Activated CD4-positive, alpha-beta memory T cell treated with anti-CD3 and anti-CD28 coated beads, Interleukin-2, amount 10 ng/mL, durations not matched to agents 7 days and 5 days (primary cell): ENCODE data around the gene FDXR. TPM values are rescaled to one million over a fixed set of nuclear protein-coding genes. Genes with fewer than 3 reads are reported as not detected.
A peak's percentile ranks its signal among the peaks of the same experiment; 100 is the strongest.

Source experiments
- CTCF ChIA-PET: fragments of 350-600 bp; sonication (Branson Sonifier 250); formaldehyde crosslinking; loops from one replicate; lab custom pipeline; 2021; ENCODE audit warnings: antibody characterized with exemption, inconsistent platforms; lab: Charles Lee
- POLR2A ChIA-PET: fragments of 350-600 bp; sonication (Branson Sonifier 250); formaldehyde crosslinking; loops from one replicate; lab custom pipeline; 2021; ENCODE audit warnings: antibody characterized with exemption; lab: Charles Lee
- DNase-seq: peaks from one replicate; pipeline ENCODE4 v3.0.0-alpha.2; 2020
- H3K27ac Mint-ChIP-seq: one replicate; pipeline ENCODE4 v1.8.0; 2021; ENCODE audit warnings: mild to moderate bottlenecking, mixed read lengths
- H3K27me3 Mint-ChIP-seq: one replicate; pipeline ENCODE4 v1.8.0; 2021; ENCODE audit warnings: mixed read lengths
- H3K36me3 Mint-ChIP-seq: one replicate; pipeline ENCODE4 v1.8.0; 2021; ENCODE audit warnings: low read depth, mixed read lengths
- H3K4me1 Mint-ChIP-seq: one replicate; pipeline ENCODE4 v1.8.0; 2021; ENCODE audit warnings: mixed read lengths
- H3K4me3 Mint-ChIP-seq: one replicate; pipeline ENCODE4 v1.8.0; 2021; ENCODE audit warnings: mild to moderate bottlenecking, mixed read lengths
- H3K9me3 Mint-ChIP-seq: one replicate; pipeline ENCODE4 v1.8.0; 2021; ENCODE audit warnings: mixed read lengths
- total RNA-seq, 2 experiments: library from RNA; stranded (reverse); gene quantifications; one replicate each; pipeline ENCODE4 v1.2.3, GENCODE V29; 2021

FDXR gene
- total RNA-seq, 2 experiments from 2014 or later = 22.9 to 24.0 TPM

DNA sequence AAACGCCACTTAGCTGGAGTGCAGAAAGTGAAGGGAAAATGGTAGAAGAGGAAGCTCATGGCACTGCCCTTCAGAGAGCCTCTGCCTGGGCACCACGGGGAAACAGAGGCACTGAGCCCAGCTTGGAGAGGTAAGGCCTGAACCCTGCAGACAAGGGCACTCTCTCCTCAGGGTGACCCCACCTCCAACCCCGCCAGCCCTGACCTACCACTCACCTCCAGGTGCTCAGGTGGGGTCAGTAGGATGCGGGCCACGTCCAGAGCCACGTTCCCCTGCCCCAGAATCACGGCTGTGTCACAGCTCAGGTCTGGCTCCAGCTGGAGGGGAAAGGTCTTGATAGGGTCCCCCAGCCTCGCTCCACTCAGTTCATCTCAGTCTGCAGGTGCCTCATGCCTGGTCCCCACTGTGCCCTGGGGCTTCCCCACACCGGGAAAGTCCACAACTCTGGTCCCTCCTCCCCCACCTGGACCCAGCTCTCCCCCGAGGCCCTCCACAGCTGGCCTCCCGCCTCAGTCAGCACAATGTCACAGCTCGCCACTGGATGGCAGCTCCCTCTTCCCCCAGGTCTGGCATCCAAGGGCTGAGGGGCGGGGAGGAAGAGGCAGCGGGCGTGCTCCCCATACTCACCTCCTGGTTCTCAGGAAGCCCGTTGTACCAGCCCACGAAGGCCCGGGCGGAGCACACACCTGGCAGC lies 7.1 kb downstream of the FDXR start:
- POLR2A ChIA-PET = interaction anchor here (1.8 to 2.7 kb wide), 2 partner anchors 7 to 75 kb away, joined by 7 to 15 read pairs; partner anchors contain the start of gene FDXR

DNA sequence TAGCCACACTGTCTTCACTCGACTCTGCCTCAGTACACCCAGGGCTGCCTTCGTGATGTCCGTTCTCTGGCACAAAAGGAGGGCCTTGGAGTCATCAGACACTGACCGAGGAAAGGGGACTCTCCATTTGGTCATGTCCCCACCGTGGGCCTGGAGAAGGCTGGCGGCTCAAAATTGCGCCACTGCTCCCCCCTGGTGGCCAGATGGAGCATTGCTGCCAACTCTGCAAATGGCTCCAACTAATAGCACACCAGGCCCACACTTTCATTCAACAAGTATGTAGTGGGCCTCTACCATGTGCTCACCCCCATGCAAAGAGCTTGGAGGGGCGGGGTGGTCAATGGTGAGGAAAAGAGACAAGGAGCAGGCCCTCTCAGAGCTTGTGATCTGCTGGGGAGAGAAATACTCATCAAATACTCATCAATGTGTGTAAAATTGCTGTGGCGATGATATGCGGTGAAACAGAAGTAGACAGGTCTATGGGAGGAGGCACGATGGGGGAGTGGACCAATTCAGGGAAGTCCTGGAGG lies 7.9 kb downstream of the FDXR start:
- H3K4me1 Mint-ChIP-seq = peaks cover 26% of the 10 kb centered on the region
- H3K36me3 Mint-ChIP-seq = peaks cover 10% of the 10 kb centered on the region
- peak; percentile 77 for DNase-seq
- CTCF ChIA-PET = interaction anchor here (0.6 to 8.1 kb wide), 14 partner anchors 8 to 208 kb away, joined by 3 to 56 read pairs (median 4); partner anchors contain the start of genes FDXR and NAT9
- no peak overlapping the region for H3K4me3 Mint-ChIP-seq
- peaks cover 19% of the 10 kb centered on the region for H3K27me3 Mint-ChIP-seq
- POLR2A ChIA-PET = interaction anchor here (1.8 to 2.7 kb wide), 2 partner anchors 8 to 74 kb away, joined by 7 to 15 read pairs; partner anchors contain the start of gene FDXR
- H3K27ac Mint-ChIP-seq = no peak overlapping the region
- no peaks in the 10 kb centered on the region for H3K9me3 Mint-ChIP-seq

More for the DNA sequence above, 7.1 kb downstream of the FDXR start:
- no peak overlapping the region for H3K27ac Mint-ChIP-seq
- H3K4me1 Mint-ChIP-seq = peaks cover 23% of the 10 kb centered on the region
- H3K9me3 Mint-ChIP-seq = no peaks in the 10 kb centered on the region
- no peak for DNase-seq
- H3K27me3 Mint-ChIP-seq = peaks cover 13% of the 10 kb centered on the region
- peaks cover 10% of the 10 kb centered on the region for H3K36me3 Mint-ChIP-seq
- CTCF ChIA-PET = interaction anchor here (0.6 to 8.1 kb wide), 14 partner anchors 9 to 209 kb away, joined by 3 to 56 read pairs (median 4); partner anchors contain the start of genes FDXR and NAT9
- H3K4me3 Mint-ChIP-seq = no peak overlapping the region

DNA sequence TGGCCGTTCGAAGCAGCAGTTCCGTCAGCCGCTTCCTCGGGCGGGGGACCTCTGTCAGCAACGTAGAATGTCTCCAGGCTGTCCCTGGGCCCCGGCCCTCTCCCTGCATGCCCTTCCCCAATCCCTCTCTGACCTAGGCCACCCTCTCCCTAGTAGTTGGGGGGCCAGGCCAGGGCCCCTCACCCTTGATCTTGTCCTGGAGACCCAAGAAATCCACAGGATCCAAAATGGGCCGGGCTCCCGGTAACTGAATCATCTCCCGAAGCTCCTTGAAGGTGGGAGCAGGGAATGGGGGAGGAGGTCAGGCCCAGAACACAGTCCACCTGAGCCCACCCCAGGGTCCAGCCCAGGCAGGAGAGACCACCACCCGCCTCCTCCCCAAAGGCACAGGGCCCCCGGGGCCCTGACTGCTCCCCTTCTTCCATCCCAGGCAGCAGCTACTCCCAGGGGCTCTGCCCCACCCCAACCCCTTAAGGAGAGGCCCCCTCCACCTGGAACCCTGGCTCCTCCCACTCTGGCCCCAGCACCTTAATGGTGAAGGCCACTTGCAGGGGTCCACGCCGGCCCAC lies 8.4 kb downstream of the FDXR start:
- CTCF ChIA-PET = interaction anchor here (0.5 to 8.1 kb wide), 11 partner anchors 10 to 207 kb away, joined by 3 to 56 read pairs (median 3); partner anchors contain the start of genes FDXR and NAT9
- H3K4me3 Mint-ChIP-seq = no peak overlapping the region
- H3K9me3 Mint-ChIP-seq = no peaks in the 10 kb centered on the region
- peaks cover 19% of the 10 kb centered on the region for H3K27me3 Mint-ChIP-seq
- H3K36me3 Mint-ChIP-seq = peaks cover 4% of the 10 kb centered on the region
- H3K4me1 Mint-ChIP-seq = peaks cover 21% of the 10 kb centered on the region
- POLR2A ChIA-PET = interaction anchor here (1.5 to 2.7 kb wide), 3 partner anchors 9 to 73 kb away, joined by 5 to 15 read pairs (median 7); partner anchors contain the start of gene FDXR
- no peak overlapping the region for H3K27ac Mint-ChIP-seq
- DNase-seq = no peak

DNA sequence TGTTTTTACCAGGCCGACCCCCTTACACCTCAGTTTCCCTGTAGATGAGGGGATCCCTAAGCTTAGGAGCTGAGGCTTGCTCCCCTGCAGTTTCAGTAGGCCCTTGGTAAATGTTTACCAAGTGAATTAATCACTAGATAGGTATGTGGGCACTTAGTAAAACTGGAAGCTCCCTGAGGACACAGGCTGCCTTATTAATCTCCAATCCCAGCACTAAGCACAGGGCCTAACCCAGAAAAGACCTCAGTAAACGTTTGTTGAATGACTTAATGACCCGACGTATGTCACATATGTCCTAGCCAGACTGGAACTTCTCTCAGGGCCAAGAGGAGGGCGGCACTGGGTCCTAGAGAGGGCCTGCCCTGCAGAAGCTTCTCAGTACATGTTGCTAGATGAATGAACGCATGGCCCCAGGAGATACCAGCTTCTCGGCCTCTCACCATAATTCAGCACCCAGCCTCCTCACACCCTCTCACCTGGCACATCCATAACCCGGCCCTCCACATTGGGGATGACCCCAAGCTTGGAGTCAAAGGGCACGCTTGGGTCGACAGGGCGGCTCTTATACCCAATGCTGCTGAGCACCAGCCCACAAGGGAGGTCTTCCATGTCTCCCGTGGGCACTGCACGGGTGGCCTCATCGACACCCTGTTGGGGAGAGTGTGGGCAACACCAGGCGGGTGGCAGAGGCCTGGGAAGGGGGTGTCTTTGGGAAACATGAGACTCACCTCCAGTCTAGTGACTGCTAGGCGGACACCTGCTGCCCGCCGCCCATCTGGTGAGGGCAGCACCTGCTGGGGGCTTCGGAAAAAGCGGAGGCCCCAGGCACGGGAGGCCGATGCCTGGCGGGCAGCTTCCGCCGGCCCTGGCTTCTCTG lies 9.1 kb downstream of the FDXR start:
- no peaks in the 10 kb centered on the region for H3K9me3 Mint-ChIP-seq
- no peak overlapping the region for H3K27ac Mint-ChIP-seq
- no peak for DNase-seq
- H3K27me3 Mint-ChIP-seq = peaks cover 26% of the 10 kb centered on the region
- peaks cover 23% of the 10 kb centered on the region for H3K4me1 Mint-ChIP-seq
- H3K4me3 Mint-ChIP-seq = no peak overlapping the region
- peaks cover 3% of the 10 kb centered on the region for H3K36me3 Mint-ChIP-seq
- POLR2A ChIA-PET = interaction anchor here (1.5 to 2.7 kb wide), 2 partner anchors 9 to 22 kb away, joined by 5 to 15 read pairs; partner anchors contain the start of gene FDXR
- CTCF ChIA-PET = interaction anchor here (0.5 to 8.1 kb wide), 11 partner anchors 11 to 207 kb away, joined by 3 to 56 read pairs (median 3); partner anchors contain the start of gene FDXR

DNA sequence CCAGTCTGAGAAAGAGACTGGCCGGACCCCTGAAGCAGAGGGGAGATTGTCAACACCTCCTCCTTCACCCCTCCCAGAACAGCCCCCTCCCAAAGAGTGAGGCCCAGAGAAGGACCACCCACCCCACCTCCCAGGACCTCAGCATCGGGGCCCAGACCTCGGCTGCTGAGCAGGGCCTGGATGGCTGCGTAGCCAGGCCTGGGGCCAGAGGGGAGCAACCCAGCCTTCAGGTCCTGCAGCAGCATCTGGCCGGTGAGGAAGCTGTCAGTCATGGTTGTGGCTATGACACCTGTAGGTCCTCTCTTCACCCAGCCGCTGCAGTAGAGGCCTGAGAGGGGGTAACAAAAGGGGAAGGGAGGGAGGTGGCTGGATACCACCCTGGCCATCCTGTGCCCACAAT lies 9.9 kb downstream of the FDXR start:
- Mint-ChIP-seq H3K27me3 (peaks cover 29% of the 10 kb centered on the region), H3K27ac (no peak overlapping the region), H3K9me3 (no peaks in the 10 kb centered on the region), H3K4me1 (peaks cover 19% of the 10 kb centered on the region), H3K36me3 (peaks cover 3% of the 10 kb centered on the region), H3K4me3 (no peak overlapping the region)
- ChIA-PET POLR2A (interaction anchor here (0.9 to 2.7 kb wide), 5 partner anchors 10 to 122 kb away, joined by 3 to 17 read pairs (median 5); partner anchors contain the start of gene FDXR), CTCF (interaction anchor here (0.8 to 8.1 kb wide), 16 partner anchors 9 to 212 kb away, joined by 3 to 56 read pairs (median 4); partner anchors contain the start of gene FDXR)
- DNase-seq = no peak

DNA sequence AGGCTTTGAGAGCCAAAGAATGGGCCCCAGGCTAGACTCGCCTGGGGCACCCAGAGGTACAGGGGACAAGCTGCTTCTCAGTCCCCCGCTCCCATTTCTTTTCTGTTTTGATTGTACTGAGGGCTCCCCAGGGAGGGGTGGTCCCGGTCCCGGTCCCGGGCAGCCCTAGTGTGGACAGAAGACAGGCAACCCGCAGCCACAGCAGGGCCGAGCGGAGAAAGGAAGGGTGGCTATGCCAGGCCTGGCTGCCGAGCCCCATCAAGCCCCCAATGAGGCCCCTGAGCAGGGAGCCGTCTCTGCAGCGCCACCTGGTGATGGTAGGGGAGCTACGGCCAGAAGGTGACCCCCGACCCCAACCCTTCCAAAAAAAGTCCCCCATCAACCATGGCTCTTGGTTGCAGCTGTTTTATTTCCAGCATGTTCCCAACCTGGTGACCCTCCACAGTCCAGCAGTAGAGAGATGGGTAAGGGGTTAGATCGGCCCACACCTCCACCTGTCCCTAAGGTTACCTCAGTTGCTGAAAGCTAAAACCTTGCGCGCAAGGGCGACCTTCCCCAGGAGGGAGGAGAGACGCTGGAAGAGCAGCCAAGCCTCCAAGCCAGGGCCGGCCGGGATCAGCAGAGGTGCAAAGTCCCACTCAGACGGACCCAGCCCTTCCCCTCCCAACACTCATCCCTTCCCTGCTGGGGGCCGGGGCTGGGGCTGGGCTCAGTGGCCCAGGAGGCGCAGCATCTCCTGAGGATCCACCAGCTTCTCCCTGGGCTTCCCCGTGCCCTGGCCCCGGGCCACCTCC lies 10.5 kb downstream of the FDXR start:
- H3K27ac Mint-ChIP-seq = no peak overlapping the region
- ChIA-PET POLR2A (interaction anchor here (0.9 to 2.4 kb wide), 4 partner anchors 10 to 121 kb away, joined by 3 to 17 read pairs (median 4); partner anchors contain the start of gene FDXR), CTCF (interaction anchor here (0.8 to 8.1 kb wide), 15 partner anchors 8 to 213 kb away, joined by 3 to 56 read pairs (median 4); partner anchors contain the start of gene FDXR)
- H3K4me1 Mint-ChIP-seq = peaks cover 19% of the 10 kb centered on the region
- peaks cover 3% of the 10 kb centered on the region for H3K36me3 Mint-ChIP-seq
- H3K27me3 Mint-ChIP-seq = peaks cover 35% of the 10 kb centered on the region
- H3K4me3 Mint-ChIP-seq = no peak overlapping the region
- peak; percentile 62 for DNase-seq
- no peaks in the 10 kb centered on the region for H3K9me3 Mint-ChIP-seq

DNA sequence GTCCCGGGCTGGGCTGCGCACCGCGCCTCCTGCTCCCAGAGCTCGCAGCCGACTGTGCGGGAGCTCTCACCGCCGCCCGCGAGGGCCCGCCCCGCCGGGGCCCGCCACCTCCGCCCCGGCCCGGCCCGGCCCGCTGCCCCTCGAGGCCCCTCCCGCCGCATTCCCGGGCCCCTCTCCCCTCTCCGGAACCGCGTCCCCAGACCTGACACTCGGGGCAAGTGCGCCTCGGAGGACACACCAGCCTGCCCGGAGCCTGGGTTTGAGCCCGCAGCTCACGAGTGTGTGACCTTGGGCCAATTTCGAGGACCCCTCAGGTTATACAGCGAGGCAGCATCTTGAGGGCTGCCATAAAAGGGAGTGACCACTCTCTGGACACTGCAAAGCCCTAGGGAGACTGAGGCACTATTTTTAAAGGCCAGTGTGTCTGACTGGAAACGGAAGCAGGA lies 11.1 kb downstream of the FDXR start:
- DNase-seq = no peak
- H3K4me3 Mint-ChIP-seq = no peak overlapping the region
- POLR2A ChIA-PET = interaction anchor here (0.7 to 2.4 kb wide), 5 partner anchors 9 to 120 kb away, joined by 3 to 17 read pairs (median 4); partner anchors contain the start of gene FDXR

DNA sequence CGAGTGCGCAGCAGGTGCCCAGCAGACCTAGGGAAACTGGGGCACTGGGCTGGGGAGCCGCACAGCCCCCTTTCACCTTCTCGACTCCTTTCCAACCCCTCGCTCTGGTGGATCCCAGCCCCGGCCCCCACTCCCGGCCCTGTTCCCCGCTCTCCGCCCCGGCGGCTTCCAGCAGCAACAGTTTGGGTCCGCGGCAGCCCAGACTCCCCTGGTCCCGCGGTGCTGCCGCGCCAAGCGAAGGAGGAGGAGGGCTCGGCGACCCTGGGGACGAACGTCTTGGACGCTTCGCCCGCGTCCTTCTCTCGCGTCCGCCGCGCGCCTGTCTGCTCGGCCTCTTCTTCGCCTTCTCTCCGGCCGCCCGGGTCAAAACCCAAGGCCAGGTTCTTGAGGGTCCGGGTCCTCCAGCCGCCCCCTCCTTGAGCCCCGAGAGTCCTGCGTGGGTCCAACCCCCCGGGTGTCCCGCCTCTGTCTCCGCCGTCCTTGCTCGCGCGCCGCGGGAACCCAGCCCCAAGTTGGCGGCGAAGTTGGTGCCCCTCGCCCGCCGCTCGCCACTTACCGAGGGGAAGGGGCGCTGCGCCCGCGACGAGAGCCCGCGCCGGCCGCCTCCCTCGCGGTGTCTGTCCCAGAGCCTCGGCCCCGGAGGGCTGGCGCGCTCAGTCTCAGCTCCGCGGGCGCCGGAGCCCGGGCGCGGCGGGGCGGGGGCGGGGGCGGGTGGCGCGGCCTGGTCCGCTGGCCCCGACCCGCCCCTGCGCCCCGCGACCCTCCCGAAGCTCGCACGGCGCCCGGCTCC lies 11.7 kb downstream of the FDXR start:
- Mint-ChIP-seq H3K27me3 (peaks cover 47% of the 10 kb centered on the region), H3K36me3 (peaks cover 3% of the 10 kb centered on the region), H3K4me1 (peaks cover 19% of the 10 kb centered on the region), H3K9me3 (no peaks in the 10 kb centered on the region), H3K27ac (no peak overlapping the region), H3K4me3 (no peak overlapping the region)
- DNase-seq = no peak
- POLR2A ChIA-PET = interaction anchor here (0.7 to 2.4 kb wide), 4 partner anchors 8 to 70 kb away, joined by 3 to 17 read pairs (median 6); partner anchors contain the start of gene FDXR
- CTCF ChIA-PET = interaction anchor here (0.6 to 8.1 kb wide), 10 partner anchors 11 to 204 kb away, joined by 3 to 56 read pairs (median 4); partner anchors contain the start of gene FDXR

More for the DNA sequence above, 11.1 kb downstream of the FDXR start:
- peaks cover 19% of the 10 kb centered on the region for H3K4me1 Mint-ChIP-seq
- no peak overlapping the region for H3K27ac Mint-ChIP-seq
- no peaks in the 10 kb centered on the region for H3K9me3 Mint-ChIP-seq
- CTCF ChIA-PET = interaction anchor here (0.8 to 8.1 kb wide), 13 partner anchors 10 to 205 kb away, joined by 3 to 56 read pairs (median 5); partner anchors contain the start of gene FDXR
- peaks cover 3% of the 10 kb centered on the region for H3K36me3 Mint-ChIP-seq
- H3K27me3 Mint-ChIP-seq = peaks cover 41% of the 10 kb centered on the region

DNA sequence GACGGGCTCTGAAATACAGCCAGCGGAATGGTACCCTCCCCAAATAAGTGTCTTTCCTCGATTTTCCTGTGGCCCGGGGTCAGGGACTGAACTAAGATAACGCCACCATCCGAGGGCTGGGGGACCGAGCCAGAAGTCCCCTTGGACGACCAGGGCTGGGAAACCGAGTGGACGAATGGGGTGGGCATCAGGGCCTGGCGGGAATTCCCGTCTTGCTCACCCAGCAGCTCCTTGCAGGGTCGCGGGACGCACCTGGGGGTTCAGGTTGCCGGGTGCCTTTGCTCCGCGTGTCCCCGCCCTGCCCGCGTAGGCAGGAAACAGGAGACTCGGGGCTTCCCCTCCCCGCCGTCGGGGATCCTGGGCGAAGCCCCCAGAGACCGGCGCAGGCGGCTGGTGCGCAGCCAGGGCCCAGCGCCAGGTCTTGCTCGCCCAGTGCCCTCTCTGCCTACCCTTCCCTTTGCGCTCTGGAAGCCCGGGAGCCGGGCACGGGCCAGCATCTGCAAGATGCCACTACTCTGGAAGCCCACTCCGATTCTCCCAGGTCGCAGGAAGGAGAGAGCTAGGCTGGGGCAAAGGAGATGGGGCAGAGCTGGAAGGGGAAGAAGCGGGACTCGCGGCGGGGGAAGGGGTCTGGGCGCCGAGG lies 12.4 kb downstream of the FDXR start:
- H3K4me3 Mint-ChIP-seq = no peak overlapping the region
- no peak for DNase-seq

More for the DNA sequence above, 12.4 kb downstream of the FDXR start:
- Mint-ChIP-seq H3K9me3 (no peaks in the 10 kb centered on the region), H3K4me1 (peaks cover 19% of the 10 kb centered on the region), H3K36me3 (peaks cover 3% of the 10 kb centered on the region), H3K27ac (no peak overlapping the region), H3K27me3 (peaks cover 54% of the 10 kb centered on the region)
- ChIA-PET CTCF (interaction anchor here (0.6 to 8.1 kb wide), 5 partner anchors 12 to 118 kb away, joined by 3 to 56 read pairs (median 15); partner anchors contain the start of gene FDXR), POLR2A (interaction anchor here (1.5 to 3.7 kb wide), 5 partner anchors 11 to 69 kb away, joined by 3 to 17 read pairs (median 6); partner anchors contain the start of gene FDXR)
